T-helper 9 cell (primary cell): ENCODE data around the gene CCDC3.
"Not testable (repeated sequence)": the region's sequence is repeated elsewhere in the genome, so short reads cannot be mapped to it uniquely, and the experiment has no call there.

Experiments
- DNase-seq: peaks from one replicate; pipeline ENCODE4 v3.0.0-alpha.2; 2020
- total RNA-seq, 2 donors: gene quantifications; one replicate each; lab custom pipeline; 2026; lab: John Stamatoyannopoulos, UW

The CCDC3 gene
- total RNA-seq = 0 to 0.42 reads per million in 2 donors

DNA sequence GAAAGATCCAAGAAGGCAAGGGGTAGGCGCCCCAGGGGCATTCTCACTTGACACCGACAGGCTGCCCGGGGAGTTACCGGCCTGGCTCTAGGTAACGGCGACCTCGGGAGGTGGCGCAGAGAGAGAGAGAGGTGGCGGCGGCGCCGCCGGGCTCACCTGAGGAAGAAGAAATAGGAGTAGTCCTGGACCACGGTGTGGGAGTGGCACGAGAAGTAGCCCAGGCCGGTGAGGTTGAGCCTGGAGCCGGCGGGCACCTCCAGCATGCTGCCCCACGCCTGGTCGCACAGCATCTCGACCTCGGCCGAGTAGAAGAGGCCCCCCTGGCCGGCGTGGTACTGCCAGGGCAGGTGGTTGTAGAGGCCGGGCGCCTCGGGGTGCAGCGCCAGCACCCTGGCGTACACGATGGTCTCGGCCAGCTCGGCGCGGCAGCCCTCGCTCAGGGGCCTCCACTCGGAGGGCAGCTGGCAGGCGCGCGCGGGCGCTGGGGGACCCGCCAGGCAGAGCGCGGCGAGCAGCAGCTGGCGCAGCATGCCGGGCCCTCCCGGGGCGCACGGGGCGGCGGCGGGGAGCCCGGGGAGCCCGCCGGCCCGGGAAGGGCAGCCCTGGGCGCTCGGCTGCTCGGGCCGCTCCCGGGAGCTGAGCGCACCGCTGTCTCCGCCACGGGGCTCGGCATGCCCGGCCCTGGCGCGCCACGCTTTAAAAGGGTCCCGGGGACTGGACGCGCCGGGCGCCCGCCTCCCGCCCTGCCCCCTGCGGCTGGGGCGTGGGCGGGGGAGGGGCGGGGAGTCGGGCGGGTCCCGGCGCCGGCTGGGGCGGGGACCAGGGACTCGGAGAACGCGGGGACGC lies at the start of gene CCDC3:
Gene CCDC3 (minus strand): TSS at position 673 of the 846 bp plus-strand sequence. CDS start 143 bp downstream, at position 530.
- no peak for DNase-seq

DNA sequence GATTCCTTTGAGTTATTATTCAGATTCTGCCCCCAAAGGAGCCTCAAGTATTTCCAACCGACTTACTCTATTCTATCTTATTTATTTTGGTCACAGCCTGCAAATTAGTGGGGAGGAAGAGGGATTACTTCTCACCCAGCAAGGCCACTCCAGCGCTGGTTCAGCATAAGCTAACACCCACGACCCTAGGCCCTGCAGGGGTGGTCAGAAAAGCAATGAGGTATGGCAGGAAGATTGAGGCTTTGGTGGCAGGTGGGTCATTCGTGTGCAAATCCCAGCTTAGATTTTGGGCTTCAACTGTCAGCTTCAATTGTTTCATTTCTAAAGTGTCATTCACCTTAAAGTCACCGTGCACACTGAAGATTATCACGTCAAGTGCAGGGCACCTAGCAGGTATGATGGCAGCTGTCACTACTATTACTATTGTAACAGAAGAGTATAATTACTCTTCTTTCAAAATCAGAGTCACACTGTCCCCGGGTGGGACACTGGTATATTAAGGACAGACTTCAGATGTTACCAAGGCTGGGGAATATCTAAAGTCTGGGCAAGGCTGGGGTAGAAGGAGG lies 49.7 kb upstream of the CCDC3 start:
- no peak for DNase-seq

DNA sequence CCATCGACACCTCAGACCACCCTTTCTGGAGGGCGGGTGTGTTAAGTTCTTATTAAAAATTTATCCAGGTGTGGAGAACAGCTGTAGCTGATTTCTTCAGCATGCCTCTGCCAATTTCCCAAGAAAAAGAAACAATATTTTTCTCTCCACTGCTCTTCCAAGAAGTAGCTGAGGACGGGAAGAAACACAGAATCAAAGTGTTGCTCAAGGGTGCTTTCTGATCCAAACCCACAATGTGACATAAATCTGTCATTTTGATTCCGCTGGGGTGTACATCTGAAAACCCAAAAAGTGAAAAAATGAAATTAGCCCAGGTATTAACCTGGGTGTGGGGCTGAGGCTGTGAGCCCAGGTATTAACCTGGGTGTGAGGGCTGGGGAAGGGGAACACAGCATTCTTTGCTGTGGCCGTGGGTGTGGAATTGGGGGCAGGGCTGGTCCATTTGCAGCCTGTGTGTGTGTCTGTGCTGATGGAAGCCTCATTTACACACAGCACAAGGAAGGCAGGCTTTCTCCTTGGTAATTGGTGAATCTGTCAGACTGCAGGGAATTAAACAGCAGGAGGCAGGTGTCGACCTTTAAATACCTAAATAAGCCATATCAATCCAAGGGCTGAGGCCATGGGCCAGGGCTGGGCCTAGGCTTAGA lies 48.4 kb upstream of the CCDC3 start:
- no peak for DNase-seq

DNA sequence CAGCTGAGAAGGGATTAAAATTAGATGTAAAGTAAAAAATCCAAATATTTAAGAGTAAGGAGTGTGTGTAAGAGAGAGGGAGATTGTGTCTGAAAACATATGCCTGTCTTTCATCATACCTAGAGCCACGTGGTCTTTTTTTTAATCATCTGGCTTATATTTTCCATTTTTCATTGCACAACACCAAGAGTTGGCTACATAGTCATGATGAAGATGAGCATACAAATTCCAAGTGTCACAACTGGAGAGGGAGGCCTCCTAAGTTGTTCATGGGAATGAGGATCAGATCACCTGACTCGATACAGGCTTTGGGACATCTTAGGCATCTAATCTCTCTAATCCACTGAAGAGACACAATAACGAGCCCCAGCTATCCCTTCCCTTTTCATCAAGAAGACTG lies 47.2 kb upstream of the CCDC3 start:
- no peak for DNase-seq

DNA sequence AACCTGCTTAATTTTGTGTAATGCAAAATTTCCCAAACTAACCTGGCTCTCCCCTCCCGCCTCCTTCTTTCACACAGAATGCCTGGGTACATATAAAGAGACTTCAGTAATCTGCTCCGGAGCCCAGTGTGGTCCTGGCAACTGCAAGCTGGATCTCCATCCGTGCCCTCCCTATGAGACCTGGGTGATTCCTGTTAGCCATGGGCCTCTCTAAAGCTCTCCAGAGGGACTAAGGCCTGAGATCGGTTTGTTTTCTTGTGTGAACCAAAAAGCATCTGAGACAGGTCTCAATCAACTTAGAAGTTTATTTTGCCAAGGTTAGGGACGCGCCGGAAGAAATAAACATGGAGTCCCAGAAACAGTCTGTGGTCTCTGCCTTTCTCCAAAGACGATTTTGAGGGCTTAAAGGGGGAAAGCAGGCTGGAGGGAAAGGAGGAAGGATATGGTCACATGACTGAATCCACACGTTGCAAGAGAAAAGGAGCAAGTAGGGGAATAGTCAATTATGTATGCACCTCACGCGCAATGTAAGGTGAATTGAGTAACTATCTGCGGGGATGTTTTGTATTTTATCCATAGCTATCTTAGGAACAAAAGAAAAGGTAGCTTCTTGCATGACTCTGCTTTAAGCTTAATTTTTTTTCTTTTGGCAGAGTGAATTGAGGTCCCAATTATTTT lies 46.2 kb upstream of the CCDC3 start:
- no peak for DNase-seq

DNA sequence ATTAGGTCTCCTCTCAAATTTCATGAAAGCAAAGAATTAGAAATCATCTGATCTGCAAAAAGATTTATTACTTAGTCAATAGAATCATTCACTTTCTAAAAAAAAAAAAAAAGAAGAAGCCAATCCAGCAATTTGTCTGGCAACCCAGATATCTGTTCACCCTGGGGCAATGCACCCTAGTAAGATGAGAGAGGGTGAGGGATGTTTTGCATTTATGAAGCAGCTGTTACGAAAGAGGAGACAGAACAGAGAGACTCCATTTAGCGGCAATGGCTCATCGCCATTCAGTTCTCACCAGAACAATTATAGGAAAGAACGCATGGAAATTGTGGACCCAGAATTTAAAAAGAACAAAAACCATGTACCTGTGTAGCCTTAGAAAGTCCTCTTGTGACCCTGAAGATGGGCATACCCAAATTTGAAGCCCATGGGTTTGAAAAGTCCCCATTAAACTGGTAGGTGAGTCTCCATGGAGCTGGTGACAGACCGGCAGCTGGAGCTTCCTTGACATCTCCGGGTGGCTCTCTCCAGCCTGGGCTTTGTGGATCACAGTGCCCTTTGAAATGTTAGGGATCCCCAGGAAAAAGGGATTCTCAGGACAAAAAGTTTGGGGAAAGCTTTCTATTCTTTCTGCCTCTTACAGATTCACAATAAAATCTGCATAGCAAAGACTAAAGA lies 45.5 kb upstream of the CCDC3 start:
- no peak for DNase-seq

DNA sequence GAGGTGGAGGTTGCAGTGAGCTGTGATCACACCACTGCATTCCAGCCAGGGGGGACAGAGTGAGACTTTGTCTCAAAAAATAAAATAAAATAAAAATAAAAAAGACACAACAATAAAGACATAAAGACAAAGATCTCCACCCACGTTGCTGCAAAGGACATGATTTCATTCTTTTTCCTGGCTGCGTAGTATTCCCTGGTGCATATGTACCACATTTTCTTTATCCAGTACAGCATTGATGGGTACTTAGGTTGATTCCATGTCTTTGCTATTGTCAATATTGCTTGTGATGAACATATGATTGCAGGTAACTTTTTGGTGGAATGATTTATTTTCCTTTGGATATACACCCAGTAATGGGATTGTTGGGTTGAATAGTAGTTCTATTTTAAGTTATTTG lies 42.0 kb upstream of the CCDC3 start:
- no peak for DNase-seq

DNA sequence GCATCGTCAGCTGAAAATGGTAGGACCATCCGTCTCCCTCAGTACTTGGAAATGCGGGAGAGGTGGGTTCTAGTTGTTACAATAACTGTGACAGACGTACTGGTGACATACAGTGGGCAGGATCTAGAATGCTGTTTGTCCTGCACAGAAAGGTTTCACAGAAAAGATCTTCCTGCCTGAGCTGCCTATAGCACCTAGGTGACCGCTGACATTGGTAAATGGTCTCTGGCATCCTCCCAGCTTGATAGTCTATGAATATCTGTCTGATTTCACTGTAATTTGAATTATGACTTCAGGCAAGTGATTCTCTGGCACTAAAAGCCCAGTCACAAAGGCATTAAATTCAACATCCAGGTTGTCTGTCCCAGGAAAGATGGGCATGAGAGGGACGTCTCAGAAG lies 38.2 kb upstream of the CCDC3 start:
- no peak for DNase-seq

DNA sequence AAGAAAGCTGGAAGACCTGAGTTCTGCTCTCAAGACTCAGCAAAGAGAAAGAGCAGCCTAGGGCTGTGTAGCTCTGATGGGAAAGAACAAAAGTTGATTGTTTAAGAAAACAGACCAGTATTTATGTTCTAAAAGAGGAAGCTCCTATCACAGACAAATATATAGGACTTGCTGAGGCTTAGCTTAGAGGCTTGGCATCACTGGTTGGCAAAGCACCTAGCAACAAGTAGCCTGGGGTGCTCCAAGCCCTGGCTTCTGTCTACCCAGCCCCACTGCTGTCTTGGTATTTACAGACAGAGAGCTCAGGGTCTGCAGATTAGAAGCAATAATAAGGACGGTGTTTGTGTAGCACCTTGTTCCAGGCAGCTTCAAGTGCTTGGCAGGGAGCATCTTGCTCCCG lies 36.9 kb upstream of the CCDC3 start:
- DNase-seq = no peak

DNA sequence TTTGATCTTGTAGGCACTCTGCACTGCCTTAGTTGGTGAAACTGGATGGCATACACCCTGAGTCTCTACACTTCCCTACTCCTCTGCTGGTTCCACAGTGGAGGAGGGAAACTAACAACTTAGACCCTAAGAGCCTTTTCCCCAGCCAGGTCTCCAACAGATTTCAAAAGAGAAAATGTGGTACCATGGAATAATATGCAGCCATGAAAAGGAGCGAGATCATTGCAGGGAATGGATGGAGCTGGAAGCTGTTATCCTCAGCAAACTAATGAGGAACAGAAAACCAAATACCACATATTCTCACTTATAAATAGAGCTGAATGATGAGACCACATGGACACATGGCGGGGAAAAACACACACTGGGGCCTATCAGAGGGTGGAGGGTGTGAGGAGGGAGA lies 36.3 kb upstream of the CCDC3 start:
- no peak for DNase-seq

DNA sequence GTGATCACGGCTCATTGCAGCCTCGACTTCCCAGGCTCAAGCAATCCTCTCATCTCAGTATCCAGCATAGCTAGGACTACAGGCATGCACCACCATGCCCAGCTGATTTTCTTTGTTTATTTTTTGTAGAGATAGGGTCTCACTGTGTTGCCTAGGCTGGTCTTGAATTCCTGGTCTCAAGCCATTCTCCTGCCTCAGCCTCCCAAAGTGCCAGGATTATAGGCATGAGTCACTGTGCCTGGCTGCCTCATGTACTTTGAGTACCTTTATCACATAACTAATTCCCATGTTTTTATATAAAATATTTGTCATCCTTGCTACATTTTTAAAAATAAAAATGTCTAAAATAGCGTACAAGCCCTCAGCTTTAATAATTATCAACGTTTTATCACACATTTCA lies 35.3 kb upstream of the CCDC3 start:
- DNase-seq = no peak

DNA sequence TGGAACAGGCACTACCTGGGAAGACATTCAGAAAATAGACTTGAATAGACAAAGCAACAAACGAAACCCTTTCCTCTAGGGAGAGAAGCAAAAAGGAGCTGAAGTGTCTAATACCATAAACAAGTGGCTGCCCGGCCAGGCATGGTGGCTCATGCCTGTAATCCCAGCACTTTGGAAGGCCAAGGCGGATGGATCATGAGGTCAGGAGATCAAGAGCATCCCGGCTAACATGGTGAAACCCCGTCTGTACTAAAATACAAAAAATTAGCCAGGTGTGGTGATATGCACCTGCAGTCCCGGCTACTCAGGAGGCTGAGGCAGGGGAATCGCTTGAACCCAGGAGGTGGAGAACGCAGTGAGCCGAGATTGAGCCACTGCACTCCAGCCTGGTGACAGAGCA lies 34.2 kb upstream of the CCDC3 start:
- not testable (repeated sequence) for DNase-seq

DNA sequence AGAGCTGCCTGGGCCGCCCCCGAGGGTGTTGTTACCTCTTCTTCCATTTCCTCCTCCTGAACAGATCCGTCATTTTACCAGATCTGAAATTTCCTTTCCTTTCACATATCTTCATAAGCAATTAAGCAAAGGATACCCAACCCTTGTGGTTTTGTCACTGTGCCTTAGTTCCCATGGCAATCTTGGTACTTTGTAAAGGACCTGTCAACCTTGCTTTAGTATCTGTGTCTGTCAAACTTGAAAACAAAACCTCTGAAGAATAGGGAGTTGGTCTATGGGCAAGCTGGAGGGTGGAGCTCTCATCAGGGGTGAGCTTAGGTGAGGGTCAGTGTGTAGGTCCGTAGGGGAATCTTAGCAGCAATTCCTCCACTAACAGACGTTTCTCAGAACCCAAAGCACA lies 25.4 kb upstream of the CCDC3 start:
- DNase-seq = no peak

DNA sequence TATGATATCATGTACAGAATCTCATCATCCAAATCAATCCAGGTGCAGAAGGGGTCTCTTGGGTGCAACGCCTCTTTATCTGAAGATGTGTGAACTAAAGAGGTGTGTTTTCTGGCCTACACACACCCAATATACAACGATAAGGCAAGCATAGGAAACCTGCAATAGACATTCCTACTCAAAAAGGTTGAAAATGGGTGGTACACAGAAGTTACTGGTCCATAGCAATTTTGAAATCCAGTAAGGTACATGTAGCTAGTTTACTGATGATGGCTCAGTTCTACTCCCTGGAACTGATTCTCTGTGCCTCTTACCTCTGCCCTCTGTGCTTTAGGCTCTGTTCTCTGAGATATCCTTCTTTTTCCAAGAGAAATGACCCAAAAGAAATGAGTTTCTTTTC lies 22.2 kb upstream of the CCDC3 start:
- no peak for DNase-seq

DNA sequence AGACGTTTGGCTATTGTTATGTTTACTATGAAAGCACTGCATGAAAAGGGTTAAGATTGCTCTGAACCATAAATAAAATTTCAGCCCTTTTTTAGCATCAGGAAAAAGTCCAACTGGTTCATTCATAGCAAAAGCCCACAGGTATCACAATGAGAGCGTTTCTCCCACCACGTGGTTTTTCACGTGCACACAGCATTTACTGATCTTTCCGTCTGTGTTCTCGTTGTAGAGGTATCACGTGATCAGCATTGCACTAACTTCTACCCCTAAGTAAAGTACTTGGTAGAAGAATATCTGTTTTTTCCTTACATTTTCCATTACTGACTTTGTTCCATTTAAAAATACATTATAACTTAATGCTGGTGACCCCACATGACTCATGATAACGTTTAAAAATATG lies 17.8 kb upstream of the CCDC3 start:
- DNase-seq = no peak

DNA sequence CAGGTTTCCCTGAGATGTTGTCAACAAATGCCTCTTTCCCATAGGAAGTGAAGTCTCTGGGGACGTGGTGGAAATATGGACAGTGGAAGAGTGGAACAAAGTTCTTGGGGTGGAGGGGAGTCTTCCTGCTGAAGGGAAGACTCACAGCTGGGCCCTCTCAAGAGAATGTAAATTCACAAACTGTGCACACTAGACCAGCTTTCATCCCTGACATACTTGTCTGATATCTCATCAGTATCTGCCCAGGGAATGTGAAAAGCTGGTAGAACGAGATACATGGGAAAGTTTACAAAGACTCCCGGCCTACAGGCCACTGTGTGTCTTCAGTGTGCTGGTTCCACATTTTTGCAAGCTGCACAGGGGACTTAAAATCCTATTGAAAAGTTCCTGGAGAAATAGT lies 16.7 kb upstream of the CCDC3 start:
- DNase-seq = no peak

DNA sequence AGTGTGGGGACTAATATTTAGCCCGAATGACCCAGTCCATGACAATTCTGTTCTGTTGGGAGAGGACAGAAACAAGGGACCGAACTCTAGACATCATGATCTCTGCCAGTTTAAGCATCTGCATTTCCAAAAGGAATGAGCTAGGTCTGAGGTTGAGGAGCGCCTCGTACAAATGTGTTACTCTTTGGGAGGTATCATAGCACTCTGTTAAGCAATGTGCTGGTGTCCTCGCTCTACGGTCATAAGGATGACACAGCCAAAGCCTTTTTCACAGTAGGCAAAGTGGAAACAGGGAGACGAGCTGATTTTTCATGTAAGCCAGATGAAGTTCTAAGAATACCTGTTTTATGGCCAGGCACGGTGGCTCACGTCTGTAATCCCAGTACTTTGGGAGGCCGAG lies 15.4 kb upstream of the CCDC3 start:
- DNase-seq = no peak

DNA sequence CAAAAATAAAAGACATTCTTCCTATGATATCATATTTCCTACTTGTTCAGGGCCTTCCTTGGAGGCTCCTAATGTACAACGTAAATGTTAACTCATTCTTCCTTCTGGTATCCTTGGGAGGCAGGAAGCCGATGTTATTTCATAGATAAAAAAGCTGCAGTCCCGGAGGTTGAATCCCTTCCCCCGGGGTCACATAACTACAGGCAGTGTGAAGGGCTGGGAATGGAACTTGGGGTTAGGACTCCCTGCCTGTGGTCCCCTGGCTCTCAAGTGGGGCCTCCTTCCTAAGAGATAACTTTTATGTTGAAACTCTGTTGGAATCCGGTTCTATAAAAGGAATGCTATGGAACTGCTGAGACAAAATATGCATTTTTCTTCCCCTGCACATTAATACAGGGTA lies 14.9 kb upstream of the CCDC3 start:
- no peak for DNase-seq

DNA sequence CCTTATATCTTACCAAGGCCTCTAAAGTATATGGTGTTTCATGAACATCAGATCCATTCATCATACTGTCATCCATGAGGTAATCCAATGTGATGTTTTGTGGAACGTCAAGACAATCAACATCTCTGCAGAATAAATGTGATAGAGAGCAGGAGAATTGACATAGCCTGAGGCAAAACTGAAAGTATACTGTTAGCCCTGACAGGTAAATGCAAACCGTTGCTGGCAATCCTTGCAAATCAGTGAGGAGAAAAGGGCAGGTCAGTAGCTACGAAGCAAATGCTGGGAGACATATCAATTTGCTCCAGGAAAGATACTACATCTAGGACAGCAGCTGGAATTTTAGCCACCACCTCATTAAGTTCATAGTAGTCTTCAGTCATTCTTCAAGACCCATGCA lies 4.5 kb upstream of the CCDC3 start:
- DNase-seq = no peak

DNA sequence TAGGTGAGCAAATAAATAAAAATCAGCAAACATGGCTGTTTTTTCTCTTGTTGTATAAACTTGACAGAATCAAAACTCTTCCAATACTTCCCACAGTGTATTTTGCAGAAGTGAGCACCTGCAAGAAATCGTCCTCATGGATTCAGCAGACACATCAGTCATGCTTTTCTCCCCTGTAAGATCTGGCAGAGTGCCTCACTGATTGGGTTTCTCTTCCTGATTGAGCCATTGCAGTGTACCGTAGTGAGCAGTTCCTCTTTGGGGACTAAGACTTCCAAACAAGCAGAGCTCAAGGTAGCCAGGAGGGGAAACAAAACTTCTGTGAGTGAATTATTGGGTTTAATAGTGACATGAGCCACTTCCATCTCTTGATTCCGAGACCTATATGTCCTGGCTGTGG lies 2.2 kb upstream of the CCDC3 start:
- no peak for DNase-seq

DNA sequence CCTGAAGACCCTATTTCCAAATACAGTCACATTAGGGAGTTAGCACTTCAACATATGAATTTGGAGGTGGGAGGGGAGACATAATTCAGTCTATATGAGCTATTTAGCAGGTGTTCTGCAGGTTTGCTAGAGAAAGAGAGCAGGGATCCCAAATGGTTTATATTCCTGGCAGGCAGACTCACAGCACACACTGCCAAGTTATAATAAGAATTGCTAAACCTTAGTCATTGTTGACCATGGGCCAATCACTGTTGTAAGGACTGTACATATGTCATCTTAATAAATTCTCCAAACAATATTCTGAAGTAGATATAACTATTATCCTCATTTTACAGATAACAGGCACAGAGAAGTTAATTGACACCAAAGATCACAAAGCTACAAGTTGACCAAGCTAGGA lies 1.5 kb upstream of the CCDC3 start:
- DNase-seq = no peak

DNA sequence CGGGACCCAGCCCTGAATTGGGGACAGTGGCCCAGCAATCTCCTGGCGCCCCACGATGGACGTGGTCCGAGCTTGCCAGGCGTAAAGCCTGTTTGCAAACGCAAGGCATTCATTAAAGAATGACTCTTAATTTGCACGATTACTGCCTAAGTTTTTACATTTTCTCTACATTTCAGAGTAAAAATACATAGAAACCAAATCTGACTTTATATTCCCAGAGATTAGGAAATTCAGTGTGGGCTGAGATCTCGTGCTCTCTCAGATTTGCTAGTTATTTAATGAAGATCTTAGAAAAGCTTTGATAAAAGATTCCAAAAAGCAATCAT lies 337 bp upstream of the CCDC3 start:
- no peak for DNase-seq

DNA sequence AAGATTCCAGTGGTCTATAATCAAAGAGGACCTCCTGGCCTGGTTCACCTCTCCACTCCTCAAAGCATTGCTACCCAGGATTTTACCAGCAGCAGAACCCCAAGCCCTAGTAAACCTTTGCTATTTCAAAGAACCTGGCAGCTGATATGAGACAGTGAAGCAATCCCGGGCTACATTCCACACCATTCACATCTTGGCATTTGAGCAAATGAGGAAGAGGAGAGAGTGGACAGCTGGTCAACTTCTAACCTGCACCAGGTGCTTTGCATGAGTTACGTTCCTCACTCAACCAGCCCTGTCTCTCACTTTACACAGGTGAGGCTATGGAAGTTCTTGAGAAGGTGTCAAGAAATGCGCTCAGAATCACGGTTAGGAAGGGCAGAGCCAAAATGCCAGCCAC lies 1.1 kb downstream of the CCDC3 start:
- no peak for DNase-seq
